NOMO-1 treated with DMSO at 0.1 percent for 48 hours (cell line): ENCODE data around the gene HSPA1A.
A peak's percentile ranks its signal among the peaks of the same experiment; 100 is the strongest.
"Not testable (repeated sequence)": the region's sequence is repeated elsewhere in the genome, so short reads cannot be mapped to it uniquely, and the experiment has no call there.

Experiments used
- DNase-seq: peaks from one replicate; lab custom pipeline; 2025; ENCODE audit not compliant: unreplicated experiment; lab: John Stamatoyannopoulos, UW

The HSPA1A gene

GRCh38 chr6:31808599-31808998, 6.7 kb upstream of the HSPA1A start:
- DNase-seq, result not testable (repeated sequence)

GRCh38 chr6:31811645-31812044, 3.7 kb upstream of the HSPA1A start:
- no peak for DNase-seq

GRCh38 chr6:31813465-31813849, 1.9 kb upstream of the HSPA1A start:
- DNase-seq, result no peak

GRCh38 chr6:31814677-31815024, 692 bp upstream of the HSPA1A start:
- peak; percentile 82 for DNase-seq

- DNase-seq, result peak; percentile 63
Measured at GRCh38 chr6:31817133-31817928, 2.0 kb downstream of the HSPA1A start.

GRCh38 chr6:31817929-31818511, 2.7 kb downstream of the HSPA1A start:
- DNase-seq, result not testable (repeated sequence)

- no peak for DNase-seq
Measured at GRCh38 chr6:31819871-31820299, 4.5 kb downstream of the HSPA1A start.

- not testable (repeated sequence) for DNase-seq
Measured at GRCh38 chr6:31820399-31820798, 5.1 kb downstream of the HSPA1A start.

GRCh38 chr6:31821301-31822035, 6.1 kb downstream of the HSPA1A start:
- peak; percentile 54 for DNase-seq

GRCh38 chr6:31822036-31822821, 6.9 kb downstream of the HSPA1A start:
- DNase-seq, result peak; percentile 90

GRCh38 chr6:31823592-31824196, 8.4 kb downstream of the HSPA1A start:
- peak; percentile 64 for DNase-seq

- DNase-seq, result no peak
Measured at GRCh38 chr6:31825553-31825952, 10.2 kb downstream of the HSPA1A start.

GRCh38 chr6:31826793-31827285, 11.5 kb downstream of the HSPA1A start:
- peak; percentile 59 for DNase-seq

- peak; percentile 100 for DNase-seq
Measured at GRCh38 chr6:31827286-31828079, 12.1 kb downstream of the HSPA1A start, which contains the start of gene HSPA1B. TSS of gene HSPA1B (plus strand) at chr6:31827738. CDS start at chr6:31827951, 213 bp downstream.

- DNase-seq, result peak; percentile 69
Measured at GRCh38 chr6:31829633-31830283, 14.4 kb downstream of the HSPA1A start.

- no peak for DNase-seq
Measured at GRCh38 chr6:31830886-31831335, 15.6 kb downstream of the HSPA1A start.

GRCh38 chr6:31831350-31832215, 16.2 kb downstream of the HSPA1A start:
- DNase-seq, result peak; percentile 46
